H9 (cell line): ENCODE data around the gene UTS2B. TPM values are rescaled to one million over a fixed set of nuclear protein-coding genes. Genes with fewer than 3 reads are reported as not detected.

Source experiments
- DNase-seq: peaks from one replicate; pipeline ENCODE4 v3.0.0-alpha.2; 2017
- H2AFZ ChIP-seq: one replicate; pipeline ENCODE4 v1.6.1; 2013; ENCODE audit warnings: mild to moderate bottlenecking, low read length, control low read depth, moderate library complexity
- H2AK5ac ChIP-seq: 2 replicates; pipeline ENCODE4 v1.6.1; 2013; ENCODE audit warnings: low read length, control low read depth, mixed read lengths; ENCODE audit not compliant: insufficient read length
- H2BK120ac ChIP-seq: one replicate; pipeline ENCODE4 v1.6.1; 2013; ENCODE audit warnings: low read depth, mild to moderate bottlenecking, low read length, control low read depth, inconsistent platforms; ENCODE audit not compliant: poor library complexity, severe bottlenecking
- H2BK12ac ChIP-seq: 2 replicates; pipeline ENCODE4 v1.6.1; 2013; ENCODE audit warnings: low read length, control low read depth, mixed read lengths, low read depth; ENCODE audit not compliant: insufficient read length
- H2BK15ac ChIP-seq: 2 replicates; pipeline ENCODE4 v1.6.1; 2013; ENCODE audit warnings: low read depth, low read length, control low read depth
- H2BK20ac ChIP-seq: one replicate; pipeline ENCODE4 v1.6.1; 2013; ENCODE audit warnings: low read depth, mild to moderate bottlenecking, low read length, control low read depth, inconsistent platforms; ENCODE audit not compliant: poor library complexity, severe bottlenecking
- H2BK5ac ChIP-seq: 2 replicates; pipeline ENCODE4 v1.6.1; 2013; ENCODE audit warnings: low read length, control low read depth, mixed read lengths; ENCODE audit not compliant: insufficient read length
- H3K14ac ChIP-seq: 2 replicates; pipeline ENCODE4 v1.6.1; 2013; ENCODE audit warnings: low read length, control low read depth; ENCODE audit not compliant: insufficient read depth
- H3K18ac ChIP-seq: 2 replicates; pipeline ENCODE4 v1.6.1; 2013; ENCODE audit warnings: low read depth, mild to moderate bottlenecking, mixed read lengths, low read length, control low read depth; ENCODE audit not compliant: insufficient read length
- H3K23ac ChIP-seq: 2 replicates; pipeline ENCODE4 v1.6.1; 2013; ENCODE audit warnings: low read length, control low read depth, mixed read lengths, low read depth; ENCODE audit not compliant: insufficient read length
- H3K23me2 ChIP-seq: 2 replicates; pipeline ENCODE4 v1.6.1; 2013; ENCODE audit warnings: low read depth, mild to moderate bottlenecking, mixed read lengths, low read length, control low read depth; ENCODE audit not compliant: insufficient read length, poor library complexity, severe bottlenecking
- H3K27ac ChIP-seq: 2 replicates; pipeline ENCODE4 v1.5.1; 2013; ENCODE audit warnings: low read length, control low read depth, mixed read lengths, low read depth; ENCODE audit not compliant: insufficient read length
- H3K27me3 ChIP-seq: 2 replicates; pipeline ENCODE4 v1.6.1; 2013; ENCODE audit warnings: low read length, control low read depth, inconsistent platforms; ENCODE audit not compliant: insufficient read depth
- H3K4ac ChIP-seq: 2 replicates; pipeline ENCODE4 v1.6.1; 2013; ENCODE audit warnings: low read depth, mild to moderate bottlenecking, control low read depth, inconsistent platforms, low read length, moderate library complexity
- H3K4me1 ChIP-seq: 2 replicates; pipeline ENCODE4 v1.6.1; 2013; ENCODE audit warnings: low read length, control low read depth, inconsistent platforms; ENCODE audit not compliant: insufficient read depth
- H3K4me2 ChIP-seq: 2 replicates; pipeline ENCODE4 v1.6.1; 2013; ENCODE audit warnings: low read length, control low read depth, mixed read lengths; ENCODE audit not compliant: insufficient read length, insufficient read depth
- H3K56ac ChIP-seq: 2 replicates; pipeline ENCODE4 v1.6.1; 2013; ENCODE audit warnings: low read depth, mild to moderate bottlenecking, mixed read lengths, low read length, control low read depth; ENCODE audit not compliant: insufficient read length
- H3K79me1 ChIP-seq: 2 replicates; pipeline ENCODE4 v1.6.1; 2013; ENCODE audit warnings: low read depth, mild to moderate bottlenecking, moderate library complexity, low read length, control low read depth, inconsistent platforms; ENCODE audit not compliant: insufficient read depth, poor library complexity, severe bottlenecking
- H3K79me2 ChIP-seq: 2 replicates; pipeline ENCODE4 v1.6.1; 2013; ENCODE audit warnings: low read length, control low read depth, inconsistent platforms; ENCODE audit not compliant: insufficient read depth
- H3K9ac ChIP-seq: 2 replicates; pipeline ENCODE4 v1.6.1; 2013; ENCODE audit warnings: low read length, control low read depth, mixed read lengths; ENCODE audit not compliant: insufficient read length; ENCODE audit errors: extremely low read depth
- H3K9me3 ChIP-seq: one replicate; pipeline ENCODE4 v1.6.1; 2013; ENCODE audit warnings: low read depth, low read length, inconsistent platforms; ENCODE audit not compliant: control insufficient read depth
- H3T11ph ChIP-seq: one replicate; pipeline ENCODE4 v1.6.1; 2013; ENCODE audit warnings: mild to moderate bottlenecking, low read length, control low read depth, inconsistent platforms
- H4K20me1 ChIP-seq: one replicate; pipeline ENCODE4 v1.6.1; 2013; ENCODE audit not compliant: control insufficient read depth, insufficient read length, insufficient read depth
- H4K5ac ChIP-seq: 2 replicates; pipeline ENCODE4 v1.6.1; 2013; ENCODE audit warnings: low read depth, mild to moderate bottlenecking, mixed read lengths, low read length, control low read depth; ENCODE audit not compliant: insufficient read length
- H4K8ac ChIP-seq: replicated peaks from 2 replicates; pipeline ENCODE4 v1.6.1; 2013; ENCODE audit warnings: low read length, control low read depth, mixed read lengths, low read depth; ENCODE audit not compliant: insufficient read length
- H4K91ac ChIP-seq: 2 replicates; pipeline ENCODE4 v1.6.1; 2013; ENCODE audit warnings: low read depth, mild to moderate bottlenecking, moderate library complexity, mixed read lengths, low read length, control low read depth; ENCODE audit not compliant: insufficient read length
- H3K27ac Mint-ChIP-seq, 3 experiments: 2 replicates in 2 of 3; 3 replicates in 1 of 3; pipeline ENCODE4 v1.8.0; 2020 to 2021; ENCODE audit warnings: mixed read lengths in 3 of 3, mild to moderate bottlenecking in 1 of 3, moderate library complexity in 1 of 3
- H3K27me3 Mint-ChIP-seq: 2 replicates; pipeline ENCODE4 v1.8.0; 2021; ENCODE audit warnings: low read depth, mild to moderate bottlenecking, moderate library complexity, mixed read lengths
- H3K36me3 Mint-ChIP-seq, 3 experiments: 2 replicates in 2 of 3; 3 replicates in 1 of 3; pipeline ENCODE4 v1.8.0; 2020 to 2021; ENCODE audit warnings: low read depth in 3 of 3, mixed read lengths in 3 of 3; ENCODE audit not compliant: insufficient read depth in 1 of 3
- H3K4me1 Mint-ChIP-seq, 2 experiments: 2 replicates each; pipeline ENCODE4 v1.8.0; 2020; ENCODE audit warnings: mixed read lengths in 2 of 2
- H3K4me3 Mint-ChIP-seq, 2 experiments: 2 replicates in 1 of 2; 3 replicates in 1 of 2; pipeline ENCODE4 v1.8.0; 2020 to 2021; ENCODE audit warnings: mild to moderate bottlenecking in 2 of 2, mixed read lengths in 2 of 2, moderate library complexity in 1 of 2
- H3K9me3 Mint-ChIP-seq, 2 experiments: 2 replicates in 1 of 2; 3 replicates in 1 of 2; pipeline ENCODE4 v1.8.0; 2020; ENCODE audit warnings: mild to moderate bottlenecking in 2 of 2, mixed read lengths in 2 of 2, moderate library complexity in 1 of 2
- CTCF ChIP-seq: fragments of 200-600 bp; sonication (generic); conservative IDR thresholded peaks from 3 replicates; pipeline ENCODE4 v1.8.0; 2021; ENCODE audit warnings: antibody characterized with exemption, mild to moderate bottlenecking
- WGBS: extraction: QIAGEN DNeasy Blood & Tissue Kit; methylation state at CpG from one replicate; pipeline ENCODE4 v1.1.7; 2013; ENCODE audit warnings: missing lambda C conversion rate, low lambda C conversion rate, mixed read lengths; ENCODE audit not compliant: insufficient read length; ENCODE audit errors: extremely low coverage; 5-methylcytosine and 5-hydroxymethylcytosine counted together
- total RNA-seq: library from RNA; stranded (reverse); gene quantifications from 2 replicates; pipeline ENCODE4 v1.2.1, GENCODE V29; 2021

Gene UTS2B
- total RNA-seq, 1 experiment from 2014 or later: 0.09 TPM

GRCh38 chr3:191217301-191217700 is 113.0 kb downstream of the UTS2B start:
- no peak overlapping the region for H2AFZ ChIP-seq
- H2BK15ac ChIP-seq: no peak overlapping the region
- H3K14ac ChIP-seq: no peak overlapping the region
- H4K20me1 ChIP-seq: no peaks in the 10 kb centered on the region
- H3K36me3 Mint-ChIP-seq: peaks cover 7 to 21% (median 9%) of the 10 kb centered on the region in 3 experiments
- no peak overlapping the region for H3K4me2 ChIP-seq
- H3K23ac ChIP-seq: no peak overlapping the region
- H2AK5ac ChIP-seq: no peak overlapping the region
- no peaks in the 10 kb centered on the region for H3K9me3 ChIP-seq
- no peak overlapping the region for H2BK120ac ChIP-seq
- H4K5ac ChIP-seq: no peak overlapping the region
- no peak overlapping the region for H4K91ac ChIP-seq
- no peak overlapping the region for H3T11ph ChIP-seq
- no peak overlapping the region for H3K9ac ChIP-seq
- no peak for DNase-seq
- H3K4ac ChIP-seq: no peak overlapping the region
- WGBS: no CpG with 5 or more reads among the region's 1 CpG
- no peaks in the 10 kb centered on the region for H3K4me1 ChIP-seq
- no peak overlapping the region for H2BK5ac ChIP-seq
- no peak overlapping the region for H3K18ac ChIP-seq
- no peak overlapping the region for H3K27ac ChIP-seq
- H3K4me1 Mint-ChIP-seq: no peaks in the 10 kb centered on the region
- H2BK20ac ChIP-seq: no peak overlapping the region
- H3K79me1 ChIP-seq: no peaks in the 10 kb centered on the region
- H3K79me2 ChIP-seq: no peaks in the 10 kb centered on the region
- TF ChIP-seq CTCF: no peak
- no peaks in the 10 kb centered on the region for H3K27me3 ChIP-seq
- no peak overlapping the region for H4K8ac ChIP-seq
- H2BK12ac ChIP-seq: no peak overlapping the region
- no peak overlapping the region for H3K4me3 Mint-ChIP-seq
- no peak overlapping the region for H3K56ac ChIP-seq
- no peaks in the 10 kb centered on the region for H3K27me3 Mint-ChIP-seq
- no peak overlapping the region for H3K27ac Mint-ChIP-seq
- H3K9me3 Mint-ChIP-seq: peaks cover 14 to 16% of the 10 kb centered on the region in 2 experiments
- no peaks in the 10 kb centered on the region for H3K23me2 ChIP-seq

Other genes with a start within 250 kb of the UTS2B start
- gene OSTN, start 131.3 kb downstream of the UTS2B start, total RNA-seq: 0.07 and 0.09 TPM in 2 replicates
- gene CCDC50, start 1.1 kb downstream of the UTS2B start, total RNA-seq: 20.7 and 21.0 TPM in 2 replicates
- gene PYDC2, start 130.6 kb upstream of the UTS2B start, total RNA-seq: not detected in 2 replicates